Activated naive CD8-positive, alpha-beta T cell treated with anti-CD3 and anti-CD28 coated beads for 36 hours (primary cell): ENCODE measurements around the gene ATF6. TPM values are rescaled to one million over a fixed set of nuclear protein-coding genes. Genes with fewer than 3 reads are reported as not detected.

ENCODE experiments used
- DNase-seq: peaks from one replicate; pipeline ENCODE4 v3.0.0; 2021
- H3K27ac Mint-ChIP-seq: one replicate; pipeline ENCODE4 v1.8.0; 2022; ENCODE audit warnings: mild to moderate bottlenecking, moderate library complexity, mixed read lengths
- H3K27me3 Mint-ChIP-seq: one replicate; pipeline ENCODE4 v1.8.0; 2022; ENCODE audit warnings: mild to moderate bottlenecking, mixed read lengths
- H3K36me3 Mint-ChIP-seq: one replicate; pipeline ENCODE4 v1.8.0; 2021; ENCODE audit warnings: mild to moderate bottlenecking, mixed read lengths
- H3K4me1 Mint-ChIP-seq: one replicate; pipeline ENCODE4 v1.8.0; 2021; ENCODE audit warnings: mixed read lengths
- H3K4me3 Mint-ChIP-seq: one replicate; pipeline ENCODE4 v1.8.0; 2022; ENCODE audit warnings: mild to moderate bottlenecking, moderate library complexity, mixed read lengths
- H3K9me3 Mint-ChIP-seq: one replicate; pipeline ENCODE4 v1.8.0; 2022; ENCODE audit warnings: mixed read lengths
- total RNA-seq, 2 experiments: library from RNA; stranded (reverse); gene quantifications; one replicate each; pipeline ENCODE4 v1.2.3, GENCODE V29; 2021

The ATF6 gene
- total RNA-seq, 2 experiments from 2014 or later = 20.2 to 22.1 TPM

DNA sequence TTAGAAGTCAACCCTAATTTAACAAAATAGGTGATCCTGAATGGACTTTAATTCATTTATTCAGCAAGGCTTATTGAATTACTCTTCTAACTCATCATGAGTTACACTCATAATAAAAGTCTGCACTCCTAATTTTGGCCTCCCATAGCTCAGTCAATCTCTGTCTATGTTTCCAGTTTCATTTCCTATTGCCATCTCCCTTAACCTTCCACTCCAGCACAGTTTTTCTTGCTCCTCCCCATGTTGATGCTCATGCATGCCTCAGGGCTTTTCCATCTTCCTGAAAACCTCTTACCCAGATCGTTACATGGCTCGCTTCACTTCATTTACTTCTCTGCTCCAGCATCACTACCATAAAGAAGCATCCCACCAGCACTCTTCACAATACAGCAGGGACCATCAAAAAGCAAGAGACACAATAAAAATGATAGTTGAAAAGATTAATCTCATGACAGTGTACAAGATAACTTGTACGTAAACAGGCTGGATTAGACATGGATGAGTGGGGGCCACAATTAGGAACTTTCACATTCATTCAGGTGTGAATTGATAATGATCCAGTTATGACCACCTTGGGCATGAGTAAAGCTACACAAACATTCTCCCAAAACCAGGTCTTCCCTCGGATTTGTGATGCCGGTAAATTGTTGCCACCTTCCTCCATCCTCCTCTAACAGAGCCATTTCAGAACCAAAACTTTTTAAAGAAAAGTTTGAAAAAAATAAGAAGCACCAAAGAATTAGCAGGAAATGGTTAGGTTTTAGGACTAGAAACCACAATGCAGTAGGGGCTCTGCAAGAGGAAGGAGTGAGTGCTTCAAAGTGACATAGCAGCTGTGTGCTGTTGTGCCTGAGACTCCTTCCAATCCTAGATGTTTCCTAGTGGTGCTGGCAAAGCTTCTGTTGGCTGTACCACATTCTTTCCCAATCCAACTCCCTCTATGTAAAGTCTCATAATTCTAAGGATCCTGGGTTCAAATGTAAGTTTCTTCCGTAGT lies 167.8 kb downstream of the ATF6 start:
- peaks cover 37% of the 10 kb centered on the region for H3K4me1 Mint-ChIP-seq
- H3K4me3 Mint-ChIP-seq = peak overlapping the region; percentile 0
- no peak for DNase-seq
- peaks cover 28% of the 10 kb centered on the region for H3K36me3 Mint-ChIP-seq
- H3K27me3 Mint-ChIP-seq = no peaks in the 10 kb centered on the region
- peak overlapping the region; percentile 80 for H3K27ac Mint-ChIP-seq
- H3K9me3 Mint-ChIP-seq = no peaks in the 10 kb centered on the region

DNA sequence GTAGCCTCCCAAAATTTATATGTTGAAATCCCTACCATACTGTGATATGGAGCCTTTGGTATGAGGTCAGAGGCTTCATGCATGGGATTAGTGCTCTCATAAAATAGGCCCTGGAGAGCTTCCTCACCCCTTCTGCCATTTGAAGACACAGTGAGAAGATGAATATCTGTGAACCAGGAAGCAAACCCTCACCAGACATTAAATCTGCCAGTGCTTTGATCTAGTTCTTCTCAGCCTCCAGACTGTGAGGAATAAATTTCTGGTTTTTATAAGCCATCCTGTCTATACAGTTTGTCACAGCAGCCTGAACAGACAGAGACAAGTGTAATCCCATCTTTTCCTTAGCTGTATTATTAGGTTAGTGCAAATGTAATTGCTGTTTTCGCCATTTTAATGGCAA lies 169.1 kb downstream of the ATF6 start:
- no peaks in the 10 kb centered on the region for H3K27me3 Mint-ChIP-seq
- H3K4me1 Mint-ChIP-seq = peaks cover 35% of the 10 kb centered on the region
- H3K4me3 Mint-ChIP-seq = no peak overlapping the region
- no peak overlapping the region for H3K27ac Mint-ChIP-seq
- H3K9me3 Mint-ChIP-seq = no peaks in the 10 kb centered on the region
- DNase-seq = no peak
- H3K36me3 Mint-ChIP-seq = peaks cover 22% of the 10 kb centered on the region

- no peaks in the 10 kb centered on the region for H3K27me3 Mint-ChIP-seq
Measured at GRCh38 chr1:161936786-161937185, 170.7 kb downstream of the ATF6 start.

DNA sequence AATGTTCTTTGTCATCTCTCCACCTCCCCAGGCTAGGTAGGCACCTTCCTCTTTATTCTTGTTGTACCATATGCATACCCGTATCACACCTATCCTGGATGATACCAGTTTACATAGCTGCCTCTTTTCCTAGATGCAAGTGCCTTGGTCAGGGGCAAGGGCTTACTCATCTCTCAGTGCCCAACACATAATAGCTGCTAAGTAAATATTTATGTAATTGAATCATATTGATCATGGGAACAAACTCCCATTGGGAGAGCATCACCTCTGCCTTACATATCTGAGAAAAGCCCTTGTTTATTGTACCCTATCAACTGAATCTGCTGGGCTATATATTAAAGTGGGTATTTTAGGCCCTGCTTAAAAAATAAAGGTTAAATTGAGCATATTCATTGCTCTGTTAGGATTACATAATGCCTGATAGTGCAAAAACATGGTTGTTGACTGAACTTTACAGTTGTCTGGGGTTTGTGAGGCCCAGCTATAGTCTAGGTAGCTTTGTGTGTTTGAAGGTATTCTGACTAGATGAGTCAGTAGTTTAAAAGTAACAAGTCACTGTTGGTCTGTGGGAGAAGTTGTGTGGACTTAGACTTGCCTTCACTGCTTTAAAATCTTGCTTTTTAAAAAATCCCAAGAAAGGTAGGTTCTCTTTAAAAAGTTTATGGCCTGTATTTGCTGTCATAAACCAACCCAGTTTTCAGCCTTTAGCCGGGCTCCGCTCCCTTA lies 174.9 kb downstream of the ATF6 start:
- H3K27me3 Mint-ChIP-seq = no peaks in the 10 kb centered on the region
- H3K27ac Mint-ChIP-seq = no peak overlapping the region
- no peaks in the 10 kb centered on the region for H3K9me3 Mint-ChIP-seq
- no peak overlapping the region for H3K4me3 Mint-ChIP-seq
- H3K4me1 Mint-ChIP-seq = peaks cover 3% of the 10 kb centered on the region
- H3K36me3 Mint-ChIP-seq = peaks cover 26% of the 10 kb centered on the region
- DNase-seq = no peak

More at GRCh38 chr1:161936786-161937185, 170.7 kb downstream of the ATF6 start:
- H3K4me1 Mint-ChIP-seq = peaks cover 35% of the 10 kb centered on the region
- H3K27ac Mint-ChIP-seq = no peak overlapping the region
- no peaks in the 10 kb centered on the region for H3K9me3 Mint-ChIP-seq
- peaks cover 21% of the 10 kb centered on the region for H3K36me3 Mint-ChIP-seq
- DNase-seq = no peak
- no peak overlapping the region for H3K4me3 Mint-ChIP-seq

- Mint-ChIP-seq H3K27ac (no peak overlapping the region), H3K4me3 (no peak overlapping the region), H3K27me3 (no peaks in the 10 kb centered on the region), H3K36me3 (peaks cover 23% of the 10 kb centered on the region), H3K9me3 (no peaks in the 10 kb centered on the region), H3K4me1 (peaks cover under 1% of the 10 kb centered on the region)
- DNase-seq = no peak
Measured at GRCh38 chr1:161941726-161942436, 175.8 kb downstream of the ATF6 start.

- no peaks in the 10 kb centered on the region for H3K4me1 Mint-ChIP-seq
- no peaks in the 10 kb centered on the region for H3K9me3 Mint-ChIP-seq
- H3K4me3 Mint-ChIP-seq = no peak overlapping the region
- no peak for DNase-seq
- no peak overlapping the region for H3K27ac Mint-ChIP-seq
- peaks cover 25% of the 10 kb centered on the region for H3K36me3 Mint-ChIP-seq
- H3K27me3 Mint-ChIP-seq = no peaks in the 10 kb centered on the region
Measured at GRCh38 chr1:161943737-161944136, 177.6 kb downstream of the ATF6 start.

DNA sequence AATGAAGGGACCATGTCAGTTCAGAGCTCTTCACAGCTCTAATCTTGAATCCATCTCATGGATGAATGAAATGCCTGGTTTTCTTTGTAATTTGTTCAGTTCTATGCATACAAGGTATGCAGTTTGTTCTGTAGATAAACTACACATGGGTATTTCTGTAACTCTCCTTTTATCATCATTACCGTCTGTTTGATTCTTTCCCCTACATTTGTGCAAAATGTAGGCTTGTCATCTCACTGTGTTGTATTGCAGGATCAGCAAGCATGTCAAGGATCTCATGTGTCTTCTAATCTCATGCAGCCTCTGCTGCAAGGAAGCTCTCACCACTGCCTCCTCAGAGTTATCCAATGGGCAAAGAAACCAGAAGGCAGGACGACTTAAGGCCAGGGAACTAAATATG lies 178.3 kb downstream of the ATF6 start:
- H3K27me3 Mint-ChIP-seq = no peaks in the 10 kb centered on the region
- peaks cover 28% of the 10 kb centered on the region for H3K36me3 Mint-ChIP-seq
- DNase-seq = no peak
- no peak overlapping the region for H3K4me3 Mint-ChIP-seq
- no peaks in the 10 kb centered on the region for H3K4me1 Mint-ChIP-seq
- H3K9me3 Mint-ChIP-seq = no peaks in the 10 kb centered on the region
- H3K27ac Mint-ChIP-seq = no peak overlapping the region

- Mint-ChIP-seq H3K27ac (no peak overlapping the region), H3K4me1 (no peaks in the 10 kb centered on the region), H3K9me3 (no peaks in the 10 kb centered on the region), H3K36me3 (peaks cover 31% of the 10 kb centered on the region), H3K27me3 (no peaks in the 10 kb centered on the region), H3K4me3 (no peak overlapping the region)
- no peak for DNase-seq
Measured at GRCh38 chr1:161945306-161946060, 179.4 kb downstream of the ATF6 start.

GRCh38 chr1:161946071-161946987 lies 180.2 kb downstream of the ATF6 start:
- no peaks in the 10 kb centered on the region for H3K9me3 Mint-ChIP-seq
- DNase-seq = no peak
- H3K36me3 Mint-ChIP-seq = peaks cover 31% of the 10 kb centered on the region
- H3K27me3 Mint-ChIP-seq = no peaks in the 10 kb centered on the region
- H3K4me3 Mint-ChIP-seq = no peak overlapping the region
- H3K4me1 Mint-ChIP-seq = peaks cover 3% of the 10 kb centered on the region
- no peak overlapping the region for H3K27ac Mint-ChIP-seq

- Mint-ChIP-seq H3K27me3 (no peaks in the 10 kb centered on the region), H3K27ac (no peak overlapping the region), H3K36me3 (peaks cover 35% of the 10 kb centered on the region), H3K4me3 (no peak overlapping the region), H3K9me3 (no peaks in the 10 kb centered on the region), H3K4me1 (peaks cover 15% of the 10 kb centered on the region)
- no peak for DNase-seq
Measured at GRCh38 chr1:161948435-161948834, 182.3 kb downstream of the ATF6 start.

DNA sequence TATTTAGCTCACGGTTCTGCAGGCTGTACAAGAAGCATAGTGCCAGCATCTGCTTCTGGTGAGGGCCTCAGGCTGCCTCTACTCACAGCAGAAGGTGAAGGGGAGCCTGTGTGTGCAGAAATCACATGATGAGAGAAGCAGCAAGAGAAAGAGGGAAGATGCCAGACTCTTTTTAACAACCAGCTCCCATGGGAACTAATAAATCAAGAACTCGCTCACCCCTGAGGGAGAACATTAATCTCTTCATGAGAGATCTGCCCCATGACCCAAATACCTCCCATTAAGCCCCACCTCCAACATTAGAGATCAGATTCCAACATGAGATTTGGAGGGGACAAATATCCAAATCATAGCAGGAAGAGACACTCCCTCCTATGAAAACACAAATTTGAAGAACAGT lies 183.4 kb downstream of the ATF6 start:
- H3K9me3 Mint-ChIP-seq = no peaks in the 10 kb centered on the region
- H3K27ac Mint-ChIP-seq = no peak overlapping the region
- H3K36me3 Mint-ChIP-seq = peaks cover 28% of the 10 kb centered on the region
- no peak overlapping the region for H3K4me3 Mint-ChIP-seq
- H3K4me1 Mint-ChIP-seq = peaks cover 23% of the 10 kb centered on the region
- DNase-seq = no peak
- no peaks in the 10 kb centered on the region for H3K27me3 Mint-ChIP-seq

DNA sequence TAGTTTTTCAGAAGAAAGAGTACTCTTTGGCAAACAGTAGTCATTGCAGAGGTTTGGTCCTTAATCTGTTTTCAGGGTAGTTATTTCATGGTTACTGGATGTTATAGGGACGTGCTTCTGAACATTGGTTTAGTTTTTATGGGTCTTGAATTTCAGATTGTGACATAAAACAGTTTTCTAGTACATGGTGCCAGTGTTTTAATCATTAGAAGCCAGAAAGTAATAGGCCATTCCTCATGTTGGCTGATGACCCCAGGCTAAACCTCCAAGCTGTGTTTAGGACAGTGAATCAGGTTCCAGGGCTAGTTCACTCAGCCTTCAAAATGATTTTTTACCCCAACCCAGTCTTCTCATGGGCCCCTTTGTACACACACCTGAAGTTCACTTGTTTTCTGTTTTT lies 184.3 kb downstream of the ATF6 start:
- H3K4me3 Mint-ChIP-seq = no peak overlapping the region
- no peaks in the 10 kb centered on the region for H3K27me3 Mint-ChIP-seq
- H3K27ac Mint-ChIP-seq = no peak overlapping the region
- no peaks in the 10 kb centered on the region for H3K9me3 Mint-ChIP-seq
- peaks cover 34% of the 10 kb centered on the region for H3K36me3 Mint-ChIP-seq
- DNase-seq = no peak
- H3K4me1 Mint-ChIP-seq = peaks cover 24% of the 10 kb centered on the region

DNA sequence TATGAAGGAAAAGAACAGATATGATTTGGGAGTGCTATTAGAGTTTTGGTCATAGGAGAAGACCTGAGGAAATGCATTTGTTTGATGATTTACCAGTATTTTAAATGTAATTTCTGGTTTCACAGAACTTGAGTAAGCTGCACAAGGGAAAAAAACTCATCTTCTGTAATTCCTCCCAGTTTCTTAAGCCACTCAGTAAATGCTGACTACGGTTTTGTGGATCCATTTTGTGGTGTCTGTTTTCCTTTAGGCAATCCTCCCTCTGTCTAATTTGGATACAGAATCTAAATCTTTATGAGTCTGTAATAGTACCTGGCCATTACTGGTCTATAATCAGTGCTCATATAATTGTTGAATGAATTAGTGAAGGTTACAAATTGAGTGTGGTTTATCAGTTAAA lies 185.5 kb downstream of the ATF6 start:
- Mint-ChIP-seq H3K4me3 (no peak overlapping the region), H3K27me3 (no peaks in the 10 kb centered on the region), H3K9me3 (no peaks in the 10 kb centered on the region), H3K27ac (no peak overlapping the region), H3K4me1 (peaks cover 24% of the 10 kb centered on the region), H3K36me3 (peaks cover 33% of the 10 kb centered on the region)
- DNase-seq = no peak
